A549 (cell line): ENCODE data around the gene TEX22. TPM values are rescaled to one million over a fixed set of nuclear protein-coding genes. Genes with fewer than 3 reads are reported as not detected.

Source experiments
- ATAC-seq, 2 experiments: fragments of 200-7000 bp in 1 of 2; fragments of >200 bp in 1 of 2; cut with Nextera tagmentation in 1 of 2; cut with Tn5 transposase in 1 of 2; 3 replicates each; pipeline versions ENCODE4 v1.8.0 to v1.9.1; 2018 to 2020; ENCODE audit warnings: mild to moderate bottlenecking in 1 of 2, moderate library complexity in 1 of 2
- CTCF ChIA-PET: fragments of 300-600 bp; sonication (Branson Sonifier 250); formaldehyde crosslinking; extraction: SDS; loops from one replicate; lab custom pipeline; 2021; ENCODE audit warnings: antibody characterized with exemption, inconsistent platforms; lab: Yijun Ruan, JAX
- POLR2A ChIA-PET: fragments of 350-600 bp; formaldehyde crosslinking; extraction: SDS; loops from one replicate; lab custom pipeline; 2021; ENCODE audit warnings: antibody characterized with exemption, inconsistent platforms; lab: Yijun Ruan, JAX
- DNase-seq, 2 experiments: peaks; one replicate each; pipeline versions ENCODE4 v3.0.0 to v3.0.0-alpha.2; 2011 to 2016; ENCODE audit warnings: low read depth in 1 of 2, low spot score in 1 of 2
- FAIRE-seq: peaks from 2 replicates; lab custom pipeline; 2011; peaks lifted over from hg19 to GRCh38; lab: Jason Lieb, UNC
- H3K27ac ChIP-seq, 2 experiments: fragments of >200 bp; sonication (Bioruptor Twin); formaldehyde crosslinking; 3 replicates each; pipeline ENCODE4 v1.5.1; 2016 to 2017
- H3K4me1 ChIP-seq: fragments of >200 bp; sonication (Bioruptor Twin); formaldehyde crosslinking; 3 replicates; pipeline ENCODE4 v1.6.1; 2016
- H3K4me2 ChIP-seq: fragments of >200 bp; sonication (Bioruptor Twin); formaldehyde crosslinking; 3 replicates; pipeline ENCODE4 v1.6.1; 2016
- H3K4me3 ChIP-seq: fragments of >200 bp; sonication (Bioruptor Twin); formaldehyde crosslinking; 3 replicates; pipeline ENCODE4 v1.5.1; 2016
- H3K9me3 ChIP-seq: fragments of >200 bp; sonication (Bioruptor Twin); formaldehyde crosslinking; 3 replicates; pipeline ENCODE4 v1.6.1; 2016
- CBX2 ChIP-seq: fragments of 200-600 bp; sonication (generic); IDR thresholded peaks from 2 replicates; pipeline ENCODE4 v1.6.1; 2016; ENCODE audit warnings: low read depth, mild to moderate bottlenecking, borderline replicate concordance
- CHD4 ChIP-seq: fragments of 200-600 bp; sonication (generic); IDR thresholded peaks from 2 replicates; pipeline ENCODE4 v1.6.1; 2016; ENCODE audit warnings: antibody characterized with exemption, mild to moderate bottlenecking, borderline replicate concordance
- EHF ChIP-seq: fragments of 250-450 bp; sonication (Bioruptor Pico); IDR thresholded peaks from 2 replicates; pipeline ENCODE4 v1.5.0; 2020; ENCODE audit warnings: mild to moderate bottlenecking
- FOSB ChIP-seq: fragments of 250-450 bp; sonication (Bioruptor Pico); IDR thresholded peaks from 2 replicates; pipeline ENCODE4 v1.5.0; 2020; ENCODE audit warnings: mild to moderate bottlenecking, moderate library complexity
- FOXS1 ChIP-seq: fragments of 250-450 bp; sonication (Bioruptor Pico); IDR thresholded peaks from 2 replicates; pipeline ENCODE4 v1.5.0; 2020; ENCODE audit warnings: mild to moderate bottlenecking, moderate library complexity
- GATA3 ChIP-seq: IDR thresholded peaks from 2 replicates; pipeline ENCODE4 v1.6.1; 2012; ENCODE audit warnings: borderline replicate concordance
- HEYL ChIP-seq: fragments of 250-450 bp; sonication (Bioruptor Pico); IDR thresholded peaks from 2 replicates; pipeline ENCODE4 v1.8.0; 2021; ENCODE audit warnings: mild to moderate bottlenecking, moderate library complexity
- JUN ChIP-seq, 2 experiments: fragments of >200 bp; sonication (Bioruptor Twin); formaldehyde crosslinking; IDR thresholded peaks; 2 replicates in 1 of 2; 3 replicates in 1 of 2; pipeline ENCODE4 v1.6.1; 2016 to 2017
- JUNB ChIP-seq: fragments of >200 bp; sonication (Bioruptor Twin); formaldehyde crosslinking; IDR thresholded peaks from 2 replicates; pipeline ENCODE4 v1.6.1; 2016
- MAZ ChIP-seq: fragments of 150-350 bp; IDR thresholded peaks from 2 replicates; pipeline ENCODE4 v1.6.1; 2014; ENCODE audit warnings: antibody characterized with exemption, low read depth, low read length, borderline replicate concordance
- MYC ChIP-seq: IDR thresholded peaks from 2 replicates; pipeline ENCODE4 v1.6.1; 2012; ENCODE audit warnings: mild to moderate bottlenecking, inconsistent platforms, low read length, improper control_type of control experiment, borderline replicate concordance
- NPAS2 ChIP-seq: fragments of 250-450 bp; sonication (Bioruptor Pico); IDR thresholded peaks from 2 replicates; pipeline ENCODE4 v1.8.0; 2022; ENCODE audit warnings: mild to moderate bottlenecking, moderate library complexity, borderline replicate concordance
- POLR2A ChIP-seq: IDR thresholded peaks from 2 replicates; pipeline ENCODE4 v1.6.1; 2012; ENCODE audit warnings: mild to moderate bottlenecking, low read length
- RARB ChIP-seq: fragments of 250-450 bp; sonication (Bioruptor Pico); IDR thresholded peaks from 2 replicates; pipeline ENCODE4 v1.8.0; 2021; ENCODE audit warnings: mild to moderate bottlenecking, moderate library complexity
- RCOR1 ChIP-seq: fragments of 150-350 bp; IDR thresholded peaks from 2 replicates; pipeline ENCODE4 v1.6.1; 2014; ENCODE audit warnings: antibody characterized with exemption, low read length, low read depth
- SMC3 ChIP-seq: fragments of >200 bp; sonication (Bioruptor Twin); formaldehyde crosslinking; IDR thresholded peaks from 3 replicates; pipeline ENCODE4 v1.6.1; 2018; ENCODE audit warnings: inconsistent platforms
- ZFP36 ChIP-seq: fragments of 450-650 bp; IDR thresholded peaks from 2 replicates; pipeline ENCODE4 v1.6.1; 2014; ENCODE audit warnings: borderline replicate concordance; ENCODE audit not compliant: partially characterized antibody
- ZNF302 ChIP-seq: fragments of 250-450 bp; sonication (Bioruptor Pico); IDR thresholded peaks from 2 replicates; pipeline ENCODE4 v1.9.0; 2021; ENCODE audit warnings: inconsistent platforms, mild to moderate bottlenecking, moderate library complexity
- ZSCAN20 ChIP-seq: fragments of 250-450 bp; sonication (Bioruptor Pico); IDR thresholded peaks from 2 replicates; pipeline ENCODE4 v1.8.0; 2022; ENCODE audit warnings: mild to moderate bottlenecking, moderate library complexity
- WGBS: methylation state at CpG from one replicate; pipeline ENCODE4 v1.1.6; 2017; ENCODE audit errors: missing lambda C conversion rate; 5-methylcytosine and 5-hydroxymethylcytosine counted together
- polyA plus RNA-seq, 4 experiments: library from polyadenylated mRNA; depleted of rRNA in 3 of 4; stranded (reverse); fragments of >200 nt; fragmentation: RNase III in 1 of 4; extraction: RNeasy Plus Mini Kit Qiagen cat#74134 plus additional on column Dnase treatment in 1 of 4; gene quantifications; 2 replicates in 3 of 4; 3 replicates in 1 of 4; pipeline ENCODE4 v1.2.3, GENCODE V29; 2011 to 2017
- TF ChIP-seq, protein P1 (sequence below): fragments of 150-350 bp; IDR thresholded peaks from 2 replicates; pipeline ENCODE4 v1.6.1; 2014; ENCODE audit warnings: low read depth, mild to moderate bottlenecking, low read length
- TF ChIP-seq, protein P2 (sequence below): fragments of >200 bp; sonication (Bioruptor Twin); formaldehyde crosslinking; IDR thresholded peaks from 2 replicates; pipeline ENCODE4 v1.6.1; 2016
- TF ChIP-seq, protein P3 (sequence below): IDR thresholded peaks from 2 replicates; pipeline ENCODE4 v1.6.1; 2012

The TEX22 gene
- polyA plus RNA-seq, 2 of the 4 experiments (the other 2 are of a cell fraction) = 0.06 to 0.23 TPM

DNA sequence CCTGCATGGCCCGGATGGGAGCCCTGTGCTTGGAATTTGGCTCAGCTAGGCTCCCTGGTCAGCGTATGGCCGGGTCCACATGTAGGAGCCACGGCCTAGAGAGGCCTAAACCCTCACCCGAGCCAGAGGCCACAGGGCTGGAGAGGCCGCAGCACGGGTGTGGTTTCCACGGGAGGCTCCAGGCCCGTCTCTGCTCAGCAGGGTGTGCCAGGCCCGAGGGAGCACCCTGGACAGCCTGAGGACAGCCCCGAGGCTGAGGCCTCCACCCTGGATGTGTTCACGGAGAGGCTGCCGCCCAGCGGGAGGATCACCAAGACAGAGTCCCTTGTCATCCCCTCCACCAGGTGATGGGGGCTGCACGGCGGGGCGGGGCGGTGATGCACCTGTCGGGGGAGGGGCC, 17.6 kb upstream of the TEX22 start:
- TF ChIP-seq ZNF302 = no peak
- no peak for TF ChIP-seq ZSCAN20 (CRISPR knock-in tag)
- no peak for TF ChIP-seq JUNB
- no peak for TF ChIP-seq JUN (IDR thresholded peaks at IDR 0.05)
- TF ChIP-seq, protein P1, sequence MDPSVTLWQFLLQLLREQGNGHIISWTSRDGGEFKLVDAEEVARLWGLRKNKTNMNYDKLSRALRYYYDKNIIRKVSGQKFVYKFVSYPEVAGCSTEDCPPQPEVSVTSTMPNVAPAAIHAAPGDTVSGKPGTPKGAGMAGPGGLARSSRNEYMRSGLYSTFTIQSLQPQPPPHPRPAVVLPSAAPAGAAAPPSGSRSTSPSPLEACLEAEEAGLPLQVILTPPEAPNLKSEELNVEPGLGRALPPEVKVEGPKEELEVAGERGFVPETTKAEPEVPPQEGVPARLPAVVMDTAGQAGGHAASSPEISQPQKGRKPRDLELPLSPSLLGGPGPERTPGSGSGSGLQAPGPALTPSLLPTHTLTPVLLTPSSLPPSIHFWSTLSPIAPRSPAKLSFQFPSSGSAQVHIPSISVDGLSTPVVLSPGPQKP = no peak
- no peak for TF ChIP-seq POLR2A
- no peak for TF ChIP-seq GATA3
- no peak for TF ChIP-seq RCOR1
- TF ChIP-seq FOSB (CRISPR knock-in tag) = no peak
- no peak for TF ChIP-seq FOXS1 (CRISPR knock-in tag)
- TF ChIP-seq, all 56 proteins: peak for 0
- no peaks in the 10 kb centered on the region for H3K9me3 ChIP-seq
- ChIA-PET CTCF (interaction anchor here (0.8 to 7.5 kb wide), 2 partner anchors 11 to 23 kb away, joined by 3 to 49 read pairs; no protein-coding TSS in a partner anchor), POLR2A (no interaction called here)
- DNase-seq (no peak), ATAC-seq (no peak), FAIRE-seq (no peak)
- H3K4me3 ChIP-seq = no peak overlapping the region
- H3K27ac ChIP-seq = no peak overlapping the region
- 73% methylated on average over 3 of the region's 19 CpGs for WGBS
- H3K4me1 ChIP-seq = no peaks in the 10 kb centered on the region
- H3K4me2 ChIP-seq = no peak overlapping the region

DNA sequence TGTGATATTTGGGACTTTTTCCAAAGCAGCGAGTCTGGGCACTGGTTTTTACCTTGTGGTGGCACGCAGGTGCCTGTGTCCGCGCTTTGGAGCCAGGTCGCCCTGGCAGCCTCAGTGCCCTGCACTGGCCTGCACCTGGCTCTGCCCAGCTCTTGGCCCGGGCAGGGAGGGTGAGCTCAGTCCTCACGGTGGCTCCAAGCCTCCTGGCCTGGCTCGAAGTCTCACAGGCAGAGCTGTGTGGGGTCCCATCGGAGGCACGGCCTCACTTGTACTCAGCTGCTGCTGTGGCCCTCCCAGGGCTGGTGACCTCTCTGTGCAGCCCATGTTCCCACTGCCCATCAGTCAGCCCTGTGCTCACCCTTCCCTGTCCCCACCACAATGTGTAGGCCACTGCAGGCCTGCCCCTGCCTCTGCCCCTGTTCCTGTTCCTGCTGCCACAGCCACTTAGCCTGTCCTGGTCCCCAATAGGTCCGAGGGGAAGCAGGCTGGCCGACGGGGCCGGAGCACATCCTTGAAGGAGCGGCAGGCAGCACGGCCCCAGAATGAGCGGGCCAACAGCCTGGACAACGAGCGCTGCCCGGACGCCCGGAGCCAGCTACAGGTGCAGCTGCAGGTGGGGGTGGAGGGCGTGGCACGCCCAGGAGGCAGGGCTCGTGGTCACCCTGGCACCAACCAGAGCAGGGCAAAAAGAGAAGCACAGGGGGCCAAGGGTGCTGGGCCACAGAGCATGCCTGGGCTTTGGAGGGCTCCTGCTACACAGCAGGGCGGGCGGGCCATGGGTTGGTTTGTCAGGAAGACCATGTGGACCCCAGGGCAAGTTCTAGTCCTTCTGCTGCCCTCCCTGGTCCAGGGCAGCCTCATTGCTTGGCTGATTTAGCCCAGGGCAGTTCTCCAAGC, 16.6 kb upstream of the TEX22 start:
- CTCF ChIA-PET = interaction anchor here (0.8 to 7.5 kb wide), 4 partner anchors 12 to 147 kb away, joined by 3 to 49 read pairs (median 3); no protein-coding TSS in a partner anchor

DNA sequence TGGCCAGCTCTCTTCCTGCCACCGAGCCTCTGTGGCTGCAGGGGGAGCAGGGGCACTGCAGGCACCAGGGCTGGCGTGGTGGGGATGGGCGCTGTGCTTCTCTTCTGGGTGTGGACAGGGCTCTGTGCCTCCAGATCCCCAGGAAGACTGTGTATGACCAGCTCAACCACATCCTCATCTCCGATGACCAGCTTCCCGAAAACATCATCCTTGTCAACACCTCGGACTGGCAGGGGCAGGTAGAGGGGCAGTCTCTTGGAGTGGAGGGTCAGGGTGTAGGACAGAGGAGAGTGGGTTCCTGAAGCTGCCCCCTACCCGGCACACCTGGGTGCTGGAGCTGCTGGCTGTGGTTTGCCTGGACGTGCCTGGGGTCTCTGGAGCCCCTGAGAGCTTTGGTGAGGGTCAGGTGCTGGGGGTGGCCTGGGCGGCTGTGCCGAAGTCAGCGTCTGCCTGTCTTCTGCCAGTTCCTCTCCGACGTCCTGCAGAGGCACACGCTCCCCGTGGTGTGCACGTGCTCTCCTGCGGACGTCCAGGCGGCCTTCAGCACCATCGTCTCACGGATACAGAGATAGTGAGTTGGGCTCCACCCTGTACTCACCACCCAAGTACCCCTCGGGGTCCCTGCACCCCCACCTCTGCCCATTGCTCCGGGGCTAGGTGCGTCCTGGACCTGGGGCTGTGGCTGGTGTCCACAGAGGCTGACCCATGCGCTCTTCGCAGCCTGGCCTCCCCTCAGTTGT, 15.8 kb upstream of the TEX22 start:
- H3K4me1 ChIP-seq = no peaks in the 10 kb centered on the region
- no peaks in the 10 kb centered on the region for H3K9me3 ChIP-seq
- FAIRE-seq = no peak
- no peak for DNase-seq
- ATAC-seq = no peak
- CTCF ChIA-PET = interaction anchor here (0.9 to 7.5 kb wide), 2 partner anchors 13 to 146 kb away, joined by 3 to 49 read pairs; no protein-coding TSS in a partner anchor
- H3K4me3 ChIP-seq = no peak overlapping the region
- no peak overlapping the region for H3K27ac ChIP-seq
- POLR2A ChIA-PET = no interaction called here
- no peak for TF ChIP-seq EHF (CRISPR knock-in tag)
- no peak for TF ChIP-seq MYC
- no peak for TF ChIP-seq POLR2A
- TF ChIP-seq MAZ = no peak
- no peak for TF ChIP-seq CBX2
- TF ChIP-seq, protein P2, sequence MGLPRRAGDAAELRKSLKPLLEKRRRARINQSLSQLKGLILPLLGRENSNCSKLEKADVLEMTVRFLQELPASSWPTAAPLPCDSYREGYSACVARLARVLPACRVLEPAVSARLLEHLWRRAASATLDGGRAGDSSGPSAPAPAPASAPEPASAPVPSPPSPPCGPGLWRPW = no peak
- TF ChIP-seq, protein P3, sequence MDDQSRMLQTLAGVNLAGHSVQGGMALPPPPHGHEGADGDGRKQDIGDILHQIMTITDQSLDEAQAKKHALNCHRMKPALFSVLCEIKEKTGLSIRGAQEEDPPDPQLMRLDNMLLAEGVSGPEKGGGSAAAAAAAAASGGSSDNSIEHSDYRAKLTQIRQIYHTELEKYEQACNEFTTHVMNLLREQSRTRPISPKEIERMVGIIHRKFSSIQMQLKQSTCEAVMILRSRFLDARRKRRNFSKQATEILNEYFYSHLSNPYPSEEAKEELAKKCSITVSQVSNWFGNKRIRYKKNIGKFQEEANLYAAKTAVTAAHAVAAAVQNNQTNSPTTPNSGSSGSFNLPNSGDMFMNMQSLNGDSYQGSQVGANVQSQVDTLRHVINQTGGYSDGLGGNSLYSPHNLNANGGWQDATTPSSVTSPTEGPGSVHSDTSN = no peak
- no peak for TF ChIP-seq ZNF302
- no peak for TF ChIP-seq RCOR1
- TF ChIP-seq ZSCAN20 (CRISPR knock-in tag) = no peak
- no peak for TF ChIP-seq SMC3
- no peak for TF ChIP-seq HEYL (CRISPR knock-in tag)
- TF ChIP-seq RARB (CRISPR knock-in tag) = no peak
- no peak overlapping the region for H3K4me2 ChIP-seq
- WGBS = 93% methylated on average over 19 of the region's 26 CpGs

More for the DNA sequence above, 16.6 kb upstream of the TEX22 start:
- Histone ChIP-seq H3K9me3 (no peaks in the 10 kb centered on the region), H3K4me3 (no peak overlapping the region), H3K27ac (no peak overlapping the region), H3K4me1 (no peaks in the 10 kb centered on the region), H3K4me2 (no peak overlapping the region)
- POLR2A ChIA-PET = no interaction called here
- ATAC-seq = no peak
- no peak for FAIRE-seq
- TF ChIP-seq NPAS2 (CRISPR knock-in tag) (no peak), CHD4 (no peak), ZFP36 (no peak), POLR2A (no peak), MAZ (no peak)
- no peak for DNase-seq
- 98% methylated on average over 10 of the region's 27 CpGs for WGBS
